Activated effector memory CD4-positive, alpha-beta T cell treated with Interleukin-2 at 50 U/mL for 16 hours (primary cell): ENCODE data around the gene VSIG2.
A peak's percentile ranks its signal among the peaks of the same experiment; 100 is the strongest.

Experiments used
- DNase-seq: peaks from one replicate; pipeline ENCODE4 v3.0.0-alpha.2; 2020

The VSIG2 gene

DNA sequence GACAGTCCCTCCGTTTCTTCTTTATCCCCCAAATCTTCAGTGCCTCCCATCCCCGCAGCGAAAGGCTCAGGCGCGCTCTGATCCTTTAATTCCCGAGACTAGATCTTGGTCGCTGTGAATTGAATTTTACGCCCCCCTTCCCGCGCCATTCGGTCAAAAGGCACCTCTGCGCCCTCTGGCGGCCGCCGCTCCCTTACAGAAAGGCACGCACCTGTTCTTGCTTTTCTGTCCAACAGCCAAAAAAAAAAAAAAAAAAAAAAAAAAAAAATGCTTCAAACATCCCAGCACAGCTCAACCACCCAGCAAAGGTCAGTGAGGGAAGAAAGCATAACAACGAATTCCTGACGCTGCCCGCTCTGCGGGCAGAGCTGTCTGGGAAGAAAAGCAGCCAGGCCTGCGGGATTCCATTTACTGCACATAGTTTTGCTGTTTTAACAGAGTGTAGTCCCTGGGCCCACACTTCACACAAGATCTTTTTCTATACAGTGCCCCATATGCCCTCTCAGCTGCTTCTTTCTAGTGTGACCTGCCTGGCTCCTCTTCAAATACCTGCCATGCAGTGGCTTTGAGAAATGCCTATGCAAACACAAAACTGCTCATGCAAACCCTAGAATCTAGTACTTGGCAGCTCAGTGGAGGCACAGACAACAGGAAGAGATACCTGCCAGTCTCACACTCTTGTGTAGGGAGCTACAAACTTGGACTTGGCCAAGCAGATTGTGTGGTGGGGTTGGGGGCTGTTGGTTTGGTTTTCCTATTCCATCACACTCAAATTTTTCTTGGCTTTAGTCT, 11.3 kb upstream of the VSIG2 start:
- peak; percentile 77 for DNase-seq

GRCh38 chr11:124762624-124763155, 10.6 kb upstream of the VSIG2 start:
- DNase-seq = no peak

- DNase-seq = peak; percentile 62
Measured at GRCh38 chr11:124762105-124762623, 10.1 kb upstream of the VSIG2 start, which contains the start of gene ESAM. Gene ESAM, minus strand, starts transcription at chr11:124762290. Its CDS starts 136 bp downstream, at chr11:124762154.

DNA sequence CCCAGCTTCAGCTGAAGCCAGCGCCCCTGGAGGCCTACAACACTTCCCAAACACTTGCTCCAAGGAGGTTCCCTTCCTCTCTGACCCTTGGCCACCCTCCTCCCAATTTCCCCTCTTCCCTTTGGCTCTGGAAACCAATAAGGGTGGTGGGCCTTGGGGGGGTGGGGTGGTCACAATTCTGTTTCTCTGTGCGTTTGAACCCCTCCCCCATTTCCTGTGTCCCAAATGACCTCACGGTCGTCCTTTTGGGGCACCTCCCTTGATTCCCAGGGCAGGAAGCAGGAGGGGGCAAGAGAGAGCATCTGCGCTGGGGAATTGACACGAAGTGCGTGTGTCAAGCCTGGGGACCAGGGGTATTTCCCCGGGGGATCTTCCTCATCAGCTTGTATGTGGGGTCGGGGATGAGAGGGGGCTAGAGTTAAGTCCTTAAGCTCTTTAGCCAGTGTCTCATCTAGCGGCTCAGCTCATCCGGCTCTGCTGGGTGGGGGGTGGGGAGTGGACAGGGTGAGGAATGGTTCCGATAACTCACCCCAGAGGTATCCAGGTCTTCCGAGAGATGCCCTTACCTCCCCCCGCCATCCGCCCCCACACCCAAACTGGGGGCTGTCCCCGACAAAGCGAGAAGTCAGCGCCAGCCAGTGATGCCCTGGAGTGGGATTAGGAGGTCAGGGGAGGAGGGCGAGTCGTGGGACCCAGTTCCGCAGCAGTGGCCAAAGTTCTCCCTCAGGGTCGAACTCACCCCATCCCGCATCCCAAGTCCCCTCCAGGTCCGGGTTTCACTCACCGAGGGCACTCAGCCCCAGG, 9.4 kb upstream of the VSIG2 start:
- no peak for DNase-seq

DNA sequence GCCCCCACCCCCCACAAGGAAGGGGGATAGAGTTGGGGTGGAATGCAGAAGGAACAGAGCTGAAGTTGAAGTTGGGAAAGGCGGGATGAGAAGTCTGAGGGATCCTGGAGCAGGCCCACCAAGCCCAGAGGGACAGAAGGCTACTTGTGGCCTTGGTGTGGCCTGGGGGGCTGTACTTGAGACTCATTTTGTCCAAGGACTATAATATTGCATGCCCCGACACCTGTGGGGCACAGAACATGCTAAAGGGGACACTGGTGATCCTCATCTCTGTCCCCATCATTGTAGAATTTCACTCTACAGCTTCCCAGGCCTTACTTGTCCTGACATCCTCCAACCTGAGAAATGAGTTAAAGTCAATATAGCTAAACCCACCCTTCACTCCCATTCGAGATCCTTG, 8.8 kb upstream of the VSIG2 start:
- no peak for DNase-seq

DNA sequence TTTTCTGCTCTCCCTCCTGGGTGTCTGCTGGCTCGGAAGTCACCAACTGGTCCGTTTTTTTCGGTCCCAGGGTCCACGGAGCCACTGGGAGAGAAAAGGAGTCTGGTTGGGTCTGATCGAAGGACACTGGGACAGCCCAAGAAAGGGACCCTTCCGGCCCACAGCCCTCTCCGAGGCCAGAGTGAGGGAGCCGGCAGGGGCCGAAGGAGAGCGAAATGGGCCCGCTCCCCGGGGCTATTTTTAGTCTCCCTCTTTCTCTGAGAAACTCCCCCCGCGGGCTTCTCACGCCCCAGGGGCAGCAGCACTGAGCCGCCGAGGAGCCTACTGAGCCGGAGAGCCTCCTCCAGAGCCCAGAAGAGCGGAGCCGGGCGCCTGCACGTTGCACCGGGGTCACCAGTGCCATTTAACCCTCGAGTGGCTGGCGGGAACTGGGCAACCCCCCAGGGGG, 8.2 kb upstream of the VSIG2 start:
- DNase-seq = no peak

- DNase-seq = no peak
Measured at GRCh38 chr11:124759266-124760204, 7.5 kb upstream of the VSIG2 start.

- DNase-seq = peak; percentile 57
Measured at GRCh38 chr11:124758355-124759265, 6.6 kb upstream of the VSIG2 start.

GRCh38 chr11:124757320-124757719, 5.3 kb upstream of the VSIG2 start:
- DNase-seq = no peak

DNA sequence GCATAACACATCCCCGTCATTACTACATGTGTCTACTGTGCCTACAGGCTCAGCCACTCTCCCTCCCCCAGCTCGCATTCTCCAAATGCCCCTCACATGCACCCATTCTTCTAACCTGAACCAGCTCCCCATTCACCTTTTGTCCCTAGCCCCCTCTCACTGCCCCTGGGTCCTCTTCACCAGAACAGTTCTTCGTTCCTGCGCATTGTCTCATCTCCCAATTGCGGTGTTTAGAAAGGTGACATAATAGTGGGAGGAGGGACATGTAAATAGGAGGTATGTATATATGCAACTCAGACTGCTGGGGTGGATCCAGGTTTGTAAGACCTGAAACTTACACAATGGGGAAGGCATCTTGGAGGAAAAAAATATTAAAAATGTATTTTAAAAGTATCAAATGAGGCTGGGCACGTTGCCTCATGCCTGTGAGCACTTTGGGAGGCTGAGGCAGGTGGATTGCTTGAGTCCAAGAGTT, 4.7 kb upstream of the VSIG2 start:
- no peak for DNase-seq

GRCh38 chr11:124756033-124756752, 4.1 kb upstream of the VSIG2 start:
- DNase-seq = no peak

DNA sequence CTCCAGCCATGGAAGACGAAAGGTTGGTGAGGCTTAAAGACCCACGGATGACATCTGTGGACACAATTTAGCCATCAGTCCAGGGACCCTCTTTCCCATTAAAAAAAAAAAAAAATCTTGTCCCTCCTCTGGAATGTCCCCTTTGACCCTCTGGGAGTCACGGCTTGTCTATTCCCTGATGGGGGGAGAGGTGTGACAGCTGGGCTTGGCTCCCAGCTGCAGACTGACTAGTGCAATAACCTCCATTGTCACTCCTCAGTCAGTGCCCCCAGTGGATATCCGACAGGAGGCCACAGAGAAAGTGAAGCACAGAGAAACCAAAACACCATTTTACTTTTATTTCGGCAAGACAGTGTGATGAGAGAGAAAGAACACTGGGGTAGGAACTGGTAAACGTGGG, 2.7 kb upstream of the VSIG2 start:
- DNase-seq = no peak

- DNase-seq = no peak
Measured at GRCh38 chr11:124754309-124754708, 2.3 kb upstream of the VSIG2 start.

GRCh38 chr11:124753624-124754023, 1.6 kb upstream of the VSIG2 start:
- no peak for DNase-seq

DNA sequence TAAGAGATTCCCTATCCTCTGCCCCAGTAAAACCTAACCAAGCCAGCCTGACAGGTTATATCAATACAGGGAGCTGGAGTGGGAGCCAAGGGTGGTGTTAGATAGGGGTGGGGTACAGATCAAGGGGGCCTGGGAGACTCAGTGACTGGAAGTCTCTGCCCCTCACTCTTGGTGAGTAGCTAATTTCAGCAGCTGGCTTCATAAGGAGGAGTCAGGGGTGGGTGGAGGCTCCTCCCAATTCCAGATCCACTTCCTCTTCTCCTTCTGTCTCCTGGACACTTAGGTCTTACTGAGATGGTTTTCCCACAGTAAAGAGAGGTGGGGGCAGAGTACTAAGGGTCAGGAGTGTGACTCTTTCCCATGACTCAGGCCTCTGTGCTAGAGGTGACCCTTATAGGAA, 1.1 kb upstream of the VSIG2 start:
- DNase-seq = no peak

GRCh38 chr11:124752471-124753102, 532 bp upstream of the VSIG2 start:
- DNase-seq = no peak

DNA sequence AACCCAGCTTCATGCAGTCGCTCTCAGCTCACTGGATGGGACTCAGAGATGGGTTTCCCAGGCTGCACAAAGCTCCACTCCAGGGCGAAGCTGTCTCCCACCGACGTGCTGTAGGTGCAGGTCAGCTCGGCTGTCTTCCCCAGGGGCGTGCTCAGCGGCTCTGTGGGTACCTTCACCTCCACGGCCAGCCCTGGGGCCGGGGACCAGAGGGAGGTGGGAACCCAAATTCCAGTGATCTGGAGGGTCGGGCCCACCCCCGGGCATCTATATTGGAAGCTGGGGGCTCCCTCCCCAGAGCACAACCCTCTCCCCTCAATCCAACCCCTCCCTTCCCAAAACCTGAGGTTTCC, 689 bp downstream of the VSIG2 start:
- no peak for DNase-seq

DNA sequence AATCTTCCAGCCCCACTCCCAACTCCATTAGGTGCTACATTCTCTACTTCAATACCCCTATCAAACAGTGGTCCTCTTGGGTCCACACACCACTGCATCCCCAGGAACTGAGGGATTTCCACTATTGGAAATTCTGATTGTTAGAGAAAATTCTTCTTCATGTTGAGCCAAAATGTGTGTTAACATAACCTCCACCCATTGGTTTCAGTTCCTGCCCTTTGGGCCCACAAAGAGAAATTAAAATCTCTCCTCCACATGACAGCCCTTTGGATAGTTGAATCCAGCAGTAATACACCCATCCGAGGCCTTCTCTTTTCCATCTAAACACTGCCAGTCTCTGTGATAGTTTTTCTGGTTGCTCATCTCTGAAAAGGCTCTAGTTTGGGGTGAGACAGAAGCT, 2.1 kb downstream of the VSIG2 start:
- DNase-seq = no peak

DNA sequence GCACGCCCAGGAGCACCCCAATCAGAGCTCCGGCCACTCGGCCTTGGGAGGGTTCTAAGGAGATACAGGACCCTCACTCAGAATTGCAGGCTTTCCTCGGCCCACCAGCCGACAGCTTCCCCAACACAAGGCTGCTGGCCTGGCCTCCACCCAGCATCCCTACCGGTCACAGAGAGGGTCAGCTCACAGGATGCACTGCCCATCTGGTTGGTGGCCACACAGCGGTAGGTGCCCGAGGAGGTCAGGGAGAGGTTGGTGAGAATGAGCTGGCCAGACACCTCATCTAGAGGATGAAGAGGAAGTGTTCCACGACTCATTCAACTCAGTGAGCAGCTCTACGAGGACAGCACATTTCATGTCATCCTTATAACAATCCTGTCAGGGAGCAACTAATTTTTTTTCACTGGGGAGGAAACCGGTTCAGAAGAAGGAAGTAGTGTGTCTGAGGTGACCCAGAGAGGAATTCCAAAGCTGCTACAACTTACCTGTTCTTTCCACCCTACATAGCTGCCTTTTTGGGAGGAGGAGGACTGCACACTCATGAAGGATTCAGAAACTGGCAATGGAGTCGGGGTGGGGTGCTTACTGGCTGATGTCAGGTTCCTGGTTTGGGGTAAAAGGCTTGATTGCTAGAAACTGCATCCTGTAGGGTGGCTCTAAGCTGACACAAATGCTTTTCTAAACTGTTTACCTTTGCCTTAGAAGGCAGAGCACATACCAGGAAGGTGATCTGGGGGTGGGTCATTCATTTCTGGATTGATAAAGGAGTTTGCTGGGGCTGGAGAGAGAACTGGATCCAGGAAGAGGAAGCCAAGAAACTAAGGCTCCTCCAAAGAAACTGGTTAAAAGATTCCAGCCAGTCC, 3.3 kb downstream of the VSIG2 start:
- DNase-seq = no peak
